ENCODE results near the gene FNDC3B. TPM values are rescaled to one million over a fixed set of nuclear protein-coding genes. Genes with fewer than 3 reads are reported as not detected.

The FNDC3B gene
- total RNA-seq, 1 donor from 2014 or later: 204 TPM

DNA sequence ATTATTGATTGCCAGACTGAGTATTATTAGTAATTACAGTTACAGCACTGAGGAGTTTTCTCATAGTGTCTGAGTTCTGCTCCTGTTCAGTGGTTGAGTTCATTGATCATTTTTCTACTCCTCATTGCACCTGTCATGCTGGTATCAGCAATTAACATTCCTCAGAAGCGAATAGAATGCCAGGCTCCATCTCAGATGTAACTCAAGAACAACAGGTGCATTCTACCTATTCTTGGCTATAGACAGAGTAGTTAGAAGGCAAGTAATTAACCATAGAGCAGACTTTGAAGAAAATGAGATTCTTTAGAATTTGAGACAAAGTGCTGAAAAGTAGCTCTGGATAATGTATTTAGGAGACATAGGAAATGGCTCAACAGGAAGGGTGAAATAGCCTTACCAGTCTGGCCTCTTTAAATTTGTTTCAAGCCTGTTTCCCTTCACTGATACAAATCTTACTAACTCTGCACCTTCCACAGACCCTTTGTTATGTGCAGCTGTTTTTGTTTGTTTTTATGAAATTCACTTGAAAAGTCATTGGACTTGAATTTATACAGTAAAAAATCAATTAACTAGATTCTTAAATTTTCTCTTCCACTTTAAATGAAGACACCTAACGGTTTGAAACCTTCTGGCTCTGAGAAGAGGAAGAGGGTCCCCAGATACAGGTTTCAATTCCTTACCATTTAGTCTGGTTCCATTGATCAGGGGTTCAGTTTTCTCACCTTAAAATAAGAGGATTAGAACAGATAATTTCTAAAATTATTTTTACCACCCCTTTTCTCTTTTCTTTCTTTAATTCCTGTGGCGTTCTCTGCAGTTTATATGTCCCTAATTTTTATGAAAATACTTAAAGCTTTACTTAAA lies 109.6 kb downstream of the FNDC3B start:
- H3K9me3 Mint-ChIP-seq (ENCODE audit: unreplicated experiment): no peaks in the 10 kb centered on the region
- no peak for DNase-seq (ENCODE audit: low spot score)
- H3K27ac Mint-ChIP-seq (ENCODE audit: unreplicated experiment): peak overlapping the region; percentile 85
- H3K4me3 Mint-ChIP-seq (ENCODE audit: unreplicated experiment): no peak overlapping the region
- TF ChIP-seq, protein P1, sequence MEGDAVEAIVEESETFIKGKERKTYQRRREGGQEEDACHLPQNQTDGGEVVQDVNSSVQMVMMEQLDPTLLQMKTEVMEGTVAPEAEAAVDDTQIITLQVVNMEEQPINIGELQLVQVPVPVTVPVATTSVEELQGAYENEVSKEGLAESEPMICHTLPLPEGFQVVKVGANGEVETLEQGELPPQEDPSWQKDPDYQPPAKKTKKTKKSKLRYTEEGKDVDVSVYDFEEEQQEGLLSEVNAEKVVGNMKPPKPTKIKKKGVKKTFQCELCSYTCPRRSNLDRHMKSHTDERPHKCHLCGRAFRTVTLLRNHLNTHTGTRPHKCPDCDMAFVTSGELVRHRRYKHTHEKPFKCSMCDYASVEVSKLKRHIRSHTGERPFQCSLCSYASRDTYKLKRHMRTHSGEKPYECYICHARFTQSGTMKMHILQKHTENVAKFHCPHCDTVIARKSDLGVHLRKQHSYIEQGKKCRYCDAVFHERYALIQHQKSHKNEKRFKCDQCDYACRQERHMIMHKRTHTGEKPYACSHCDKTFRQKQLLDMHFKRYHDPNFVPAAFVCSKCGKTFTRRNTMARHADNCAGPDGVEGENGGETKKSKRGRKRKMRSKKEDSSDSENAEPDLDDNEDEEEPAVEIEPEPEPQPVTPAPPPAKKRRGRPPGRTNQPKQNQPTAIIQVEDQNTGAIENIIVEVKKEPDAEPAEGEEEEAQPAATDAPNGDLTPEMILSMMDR (IDR thresholded peaks at IDR 0.05; ENCODE audit: unreplicated experiment): no peak
- H3K27me3 Mint-ChIP-seq (ENCODE audit: unreplicated experiment): peaks cover under 1% of the 10 kb centered on the region
- peaks cover 30% of the 10 kb centered on the region for H3K36me3 Mint-ChIP-seq (ENCODE audit: low read depth, unreplicated experiment)
- peaks cover 80% of the 10 kb centered on the region for H3K4me1 Mint-ChIP-seq (ENCODE audit: unreplicated experiment)

DNA sequence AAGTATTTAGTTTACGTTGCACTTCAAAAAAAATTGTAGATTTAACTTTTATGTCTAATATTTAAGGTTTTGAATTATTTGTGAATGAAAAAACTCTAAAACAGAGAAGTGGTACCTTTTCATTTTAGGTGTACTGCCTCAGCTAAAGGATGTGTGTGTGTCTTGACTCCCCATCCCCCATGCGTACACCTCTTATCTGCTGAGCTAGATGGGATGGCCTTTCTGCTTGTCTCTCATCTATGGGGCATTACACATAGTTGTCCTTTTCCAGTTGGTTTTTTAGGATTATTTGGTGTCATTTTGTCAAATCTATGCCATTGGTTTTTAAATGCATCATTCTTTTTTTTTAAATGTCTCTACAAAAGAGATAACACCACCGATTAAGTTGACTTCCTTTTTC lies 110.9 kb downstream of the FNDC3B start:
- no peak overlapping the region for H3K4me3 Mint-ChIP-seq (ENCODE audit: unreplicated experiment)
- peak overlapping the region; percentile 74 for H3K27ac Mint-ChIP-seq (ENCODE audit: unreplicated experiment)
- H3K36me3 Mint-ChIP-seq (ENCODE audit: low read depth, unreplicated experiment): peaks cover 22% of the 10 kb centered on the region
- no peaks in the 10 kb centered on the region for H3K27me3 Mint-ChIP-seq (ENCODE audit: unreplicated experiment)
- TF ChIP-seq, protein P1 (IDR thresholded peaks at IDR 0.05; ENCODE audit: unreplicated experiment): no peak
- H3K4me1 Mint-ChIP-seq (ENCODE audit: unreplicated experiment): peaks cover 81% of the 10 kb centered on the region
- DNase-seq (ENCODE audit: low spot score): no peak
- H3K9me3 Mint-ChIP-seq (ENCODE audit: unreplicated experiment): no peaks in the 10 kb centered on the region

DNA sequence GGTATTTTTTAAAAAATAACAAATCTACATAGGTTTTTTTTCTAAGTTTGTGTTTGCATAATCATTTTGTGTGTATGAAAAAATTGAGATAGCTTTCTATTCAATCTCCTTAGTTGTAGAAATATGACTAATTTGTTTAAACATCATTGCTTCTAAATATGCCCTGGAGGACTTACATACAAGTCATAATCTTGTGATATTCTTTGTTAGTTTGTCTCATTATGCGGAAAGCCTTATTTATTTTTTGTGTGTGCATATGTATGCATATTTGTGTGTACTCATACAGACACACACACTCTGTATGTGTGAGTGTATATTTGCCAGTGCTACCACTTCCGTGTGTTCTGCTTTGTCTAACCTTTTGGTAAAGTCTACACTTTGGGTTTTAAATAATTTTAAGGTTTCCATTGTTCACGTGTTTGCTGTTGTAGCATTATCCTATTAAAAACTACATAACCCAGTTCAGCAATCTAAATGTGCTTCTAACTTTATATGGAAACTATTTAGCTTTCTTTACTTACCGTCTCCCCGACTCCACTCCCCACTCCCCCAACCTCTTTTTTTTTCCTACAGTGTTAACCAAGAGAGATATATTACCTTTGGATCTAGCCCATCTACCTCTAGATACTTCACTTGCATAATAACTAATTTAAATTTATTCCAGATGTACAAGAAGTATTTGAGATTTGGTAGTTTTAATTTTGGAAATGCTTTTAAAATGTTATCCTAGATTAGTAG lies 111.7 kb downstream of the FNDC3B start:
- Mint-ChIP-seq H3K9me3 (ENCODE audit: unreplicated experiment) (no peaks in the 10 kb centered on the region), H3K36me3 (ENCODE audit: low read depth, unreplicated experiment) (peaks cover 20% of the 10 kb centered on the region), H3K4me3 (ENCODE audit: unreplicated experiment) (no peak overlapping the region), H3K27ac (ENCODE audit: unreplicated experiment) (peak overlapping the region; percentile 96), H3K27me3 (ENCODE audit: unreplicated experiment) (no peaks in the 10 kb centered on the region), H3K4me1 (ENCODE audit: unreplicated experiment) (peaks cover 87% of the 10 kb centered on the region)
- TF ChIP-seq, protein P1 (IDR thresholded peaks at IDR 0.05; ENCODE audit: unreplicated experiment): no peak
- DNase-seq (ENCODE audit: low spot score): no peak

DNA sequence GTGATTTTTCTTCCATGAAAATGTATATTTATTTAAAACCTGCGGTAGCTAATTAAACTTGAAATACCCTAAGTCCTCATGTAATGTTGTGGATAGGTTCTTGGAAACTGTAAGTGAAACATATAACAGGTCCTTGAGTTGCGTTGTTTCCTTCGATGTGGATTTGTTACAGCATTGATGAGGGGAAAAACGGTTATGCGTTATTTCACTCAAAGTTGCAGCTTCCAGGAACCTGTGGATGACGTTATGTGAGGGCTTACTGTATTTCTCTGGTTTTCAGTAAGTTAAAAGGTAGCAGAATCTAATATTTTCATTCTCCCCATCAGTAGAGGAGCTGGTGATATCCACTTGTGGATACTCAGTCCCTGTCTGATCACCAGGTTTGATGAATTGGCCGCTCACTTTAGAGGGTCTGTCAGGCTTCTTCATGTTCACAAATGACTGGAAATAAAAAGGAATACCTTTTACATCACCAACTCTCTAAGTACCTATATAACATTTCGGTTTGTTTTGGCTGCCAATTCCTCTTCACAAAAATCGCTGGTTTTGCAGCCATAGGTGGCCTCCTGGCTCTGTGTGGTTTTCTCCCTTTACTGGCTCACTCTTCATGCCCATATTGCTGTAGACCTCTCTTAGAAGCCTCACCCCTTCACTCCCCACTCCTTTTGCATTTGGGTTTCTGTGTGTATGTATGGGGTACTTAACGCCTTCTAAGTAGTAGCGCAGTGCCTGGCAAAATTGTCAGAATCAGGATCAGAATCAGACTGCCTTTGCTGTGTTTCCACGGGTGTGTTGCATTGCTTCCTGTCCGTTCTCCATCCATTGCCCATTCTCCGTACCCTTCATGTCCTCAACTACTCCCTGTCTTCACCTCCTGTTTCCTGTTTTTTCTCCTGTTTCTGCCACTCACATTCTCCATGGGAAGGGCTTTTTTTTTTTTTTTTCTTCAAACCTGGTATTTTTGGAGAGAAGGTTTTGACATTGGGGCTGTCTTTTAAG lies 112.6 kb downstream of the FNDC3B start:
- TF ChIP-seq, protein P1 (IDR thresholded peaks at IDR 0.05; ENCODE audit: unreplicated experiment): no peak
- H3K4me3 Mint-ChIP-seq (ENCODE audit: unreplicated experiment): peak overlapping the region; percentile 48
- peaks cover 3% of the 10 kb centered on the region for H3K27me3 Mint-ChIP-seq (ENCODE audit: unreplicated experiment)
- no peak for DNase-seq (ENCODE audit: low spot score)
- peaks cover 88% of the 10 kb centered on the region for H3K4me1 Mint-ChIP-seq (ENCODE audit: unreplicated experiment)
- H3K27ac Mint-ChIP-seq (ENCODE audit: unreplicated experiment): peak overlapping the region; percentile 96
- H3K36me3 Mint-ChIP-seq (ENCODE audit: low read depth, unreplicated experiment): peaks cover 17% of the 10 kb centered on the region
- H3K9me3 Mint-ChIP-seq (ENCODE audit: unreplicated experiment): no peaks in the 10 kb centered on the region

Data from endothelial cell (in vitro differentiated cells).